DND-41 (cell line): ENCODE data around the gene MYLK4.

Source experiments
- ATAC-seq: fragments of 200-7000 bp; cut with Tn5 transposase; 3 replicates; pipeline ENCODE4 v1.9.1; 2021; ENCODE audit warnings: low read depth; ENCODE audit not compliant: insufficient read depth
- DNase-seq: peaks from one replicate; pipeline ENCODE4 v3.0.0-alpha.2; 2020
- H2AFZ ChIP-seq: 2 replicates; pipeline ENCODE4 v1.6.0; 2012; ENCODE audit warnings: low read depth, low read length
- H3K27ac ChIP-seq: 2 replicates; pipeline ENCODE4 v1.5.1; 2012; ENCODE audit warnings: low read length, inconsistent platforms
- H3K27me3 ChIP-seq: fragments of 200-600 bp; sonication (generic); 2 replicates; pipeline ENCODE4 v1.6.0; 2012; ENCODE audit warnings: low read length, mild to moderate bottlenecking, inconsistent platforms; ENCODE audit not compliant: insufficient read depth, poor library complexity
- H3K36me3 ChIP-seq: 2 replicates; pipeline ENCODE4 v1.5.1; 2012; ENCODE audit warnings: low read length, inconsistent platforms; ENCODE audit not compliant: insufficient read depth
- H3K4me1 ChIP-seq: 2 replicates; pipeline ENCODE4 v1.5.1; 2012; ENCODE audit warnings: mild to moderate bottlenecking, low read length; ENCODE audit not compliant: insufficient read depth
- H3K4me2 ChIP-seq: 2 replicates; pipeline ENCODE4 v1.6.0; 2012; ENCODE audit warnings: mild to moderate bottlenecking, moderate library complexity, low read length, inconsistent platforms; ENCODE audit not compliant: insufficient read depth
- H3K4me3 ChIP-seq, 2 experiments: fragments of 200-600 bp in 1 of 2; shearing (Covaris generic) in 1 of 2; 2 replicates each; pipeline ENCODE4 v1.5.1; 2012 to 2016; ENCODE audit warnings: inconsistent platforms in 2 of 2, low read length in 2 of 2, mild to moderate bottlenecking in 2 of 2, low read depth in 1 of 2, moderate library complexity in 1 of 2
- H3K79me2 ChIP-seq: 2 replicates; pipeline ENCODE4 v1.6.0; 2012; ENCODE audit warnings: low read length, inconsistent platforms; ENCODE audit not compliant: insufficient read depth
- H3K9ac ChIP-seq: 2 replicates; pipeline ENCODE4 v1.6.0; 2012; ENCODE audit warnings: low read depth, mild to moderate bottlenecking, inconsistent platforms, low read length, moderate library complexity
- H3K9me3 ChIP-seq: 2 replicates; pipeline ENCODE4 v1.5.1; 2012; ENCODE audit warnings: low read length, moderate library complexity, mild to moderate bottlenecking, inconsistent platforms; ENCODE audit not compliant: insufficient read depth, severe bottlenecking
- H4K20me1 ChIP-seq: 2 replicates; pipeline ENCODE4 v1.6.0; 2012; ENCODE audit warnings: low read length; ENCODE audit not compliant: insufficient read depth
- CTCF ChIP-seq: IDR thresholded peaks from 2 replicates; pipeline ENCODE4 v1.5.1; 2012; ENCODE audit warnings: borderline replicate concordance, low read length, moderate library complexity, mild to moderate bottlenecking; ENCODE audit not compliant: poor library complexity, severe bottlenecking; ENCODE audit errors: extremely low read depth
- EZH2 ChIP-seq: IDR thresholded peaks from 3 replicates; pipeline ENCODE4 v1.6.1; 2012; ENCODE audit warnings: borderline replicate concordance, low read depth, mild to moderate bottlenecking, moderate library complexity, low read length, inconsistent platforms; ENCODE audit not compliant: severe bottlenecking

Gene MYLK4

GRCh38 chr6:2639896-2640295 is 110.8 kb downstream of the MYLK4 start:
- H3K79me2 ChIP-seq, result no peaks in the 10 kb centered on the region
- H3K4me2 ChIP-seq, result no peak overlapping the region
- no peak for ATAC-seq
- H3K4me3 ChIP-seq, result no peak overlapping the region
- H3K27ac ChIP-seq, result no peak overlapping the region
- peaks cover 17% of the 10 kb centered on the region for H3K27me3 ChIP-seq
- no peak for TF ChIP-seq CTCF
- no peak for TF ChIP-seq EZH2
- no peaks in the 10 kb centered on the region for H3K9me3 ChIP-seq
- H4K20me1 ChIP-seq, result no peaks in the 10 kb centered on the region; the same call in 1 of the 2 replicates
- no peak overlapping the region for H2AFZ ChIP-seq
- no peak overlapping the region for H3K9ac ChIP-seq
- DNase-seq, result no peak
- H3K4me1 ChIP-seq, result no peaks in the 10 kb centered on the region
- H3K36me3 ChIP-seq, result no peaks in the 10 kb centered on the region

GRCh38 chr6:2639167-2639566 is 111.6 kb downstream of the MYLK4 start:
- no peak overlapping the region for H2AFZ ChIP-seq
- H3K36me3 ChIP-seq, result no peaks in the 10 kb centered on the region
- DNase-seq (no peak), ATAC-seq (no peak)
- no peak overlapping the region for H3K4me3 ChIP-seq
- no peaks in the 10 kb centered on the region for H3K79me2 ChIP-seq
- no peak overlapping the region for H3K27ac ChIP-seq
- no peak overlapping the region for H3K9ac ChIP-seq
- H3K4me2 ChIP-seq, result no peak overlapping the region
- TF ChIP-seq CTCF (no peak), EZH2 (no peak)
- no peaks in the 10 kb centered on the region; the same call in 1 of the 2 replicates for H4K20me1 ChIP-seq
- H3K27me3 ChIP-seq, result peaks cover 18% of the 10 kb centered on the region
- peaks cover 7% of the 10 kb centered on the region; the same call in 1 of the 2 replicates for H3K4me1 ChIP-seq
- H3K9me3 ChIP-seq, result no peaks in the 10 kb centered on the region

DNA sequence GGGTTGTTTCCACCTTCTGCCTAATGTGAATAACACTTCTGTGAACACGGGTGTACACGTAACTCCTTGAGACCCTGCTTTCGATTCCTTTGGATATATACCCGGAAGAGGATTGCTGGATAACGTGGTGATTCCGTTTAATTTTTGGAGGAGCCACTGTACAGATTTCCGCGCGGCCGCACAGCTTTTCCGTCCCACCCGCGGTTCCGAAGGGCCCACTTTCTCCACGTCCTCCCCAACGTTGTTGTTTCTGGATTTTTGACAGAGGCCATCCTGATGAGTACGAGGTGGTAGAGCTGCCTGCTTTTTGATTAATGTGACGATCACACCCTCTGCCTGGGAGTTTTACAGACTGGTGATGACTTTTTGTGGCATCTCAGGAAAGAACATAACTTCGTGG is 114.0 kb downstream of the MYLK4 start:
- H3K4me2 ChIP-seq, result no peak overlapping the region
- H3K9me3 ChIP-seq, result no peaks in the 10 kb centered on the region
- H3K4me3 ChIP-seq, result no peak overlapping the region
- DNase-seq (no peak), ATAC-seq (no peak)
- H3K27ac ChIP-seq, result no peak overlapping the region
- H3K27me3 ChIP-seq, result peaks cover 18% of the 10 kb centered on the region
- no peaks in the 10 kb centered on the region for H3K79me2 ChIP-seq
- peaks cover 7% of the 10 kb centered on the region; the same call in 1 of the 2 replicates for H3K4me1 ChIP-seq
- no peak overlapping the region for H3K9ac ChIP-seq
- H4K20me1 ChIP-seq, result no peaks in the 10 kb centered on the region; the same call in 1 of the 2 replicates
- H3K36me3 ChIP-seq, result no peaks in the 10 kb centered on the region
- no peak overlapping the region for H2AFZ ChIP-seq
- TF ChIP-seq CTCF (no peak), EZH2 (no peak)

GRCh38 chr6:2635911-2636310 is 114.8 kb downstream of the MYLK4 start:
- Histone ChIP-seq H3K27ac (no peak overlapping the region), H3K27me3 (peaks cover 11% of the 10 kb centered on the region), H3K4me2 (no peak overlapping the region)

More at GRCh38 chr6:2635911-2636310, 114.8 kb downstream of the MYLK4 start:
- TF ChIP-seq EZH2, result no peak
- no peak for TF ChIP-seq CTCF
- no peak overlapping the region for H3K4me3 ChIP-seq
- H4K20me1 ChIP-seq, result no peaks in the 10 kb centered on the region; the same call in 1 of the 2 replicates
- H3K9me3 ChIP-seq, result no peaks in the 10 kb centered on the region
- ATAC-seq (no peak), DNase-seq (no peak)
- no peaks in the 10 kb centered on the region for H3K79me2 ChIP-seq
- H3K9ac ChIP-seq, result no peak overlapping the region
- H3K4me1 ChIP-seq, result peaks cover 7% of the 10 kb centered on the region; the same call in 1 of the 2 replicates
- no peak overlapping the region for H2AFZ ChIP-seq
- no peaks in the 10 kb centered on the region for H3K36me3 ChIP-seq
